ENCODE data around the gene CES2. TPM values are rescaled to one million over a fixed set of nuclear protein-coding genes. Genes with fewer than 3 reads are reported as not detected.

CES2 gene
- total RNA-seq, 3 donors from 2014 or later: 180 to 566 (median 456) TPM

- no peak for ATAC-seq
- no peaks in the 10 kb centered on the region for H3K9me3 ChIP-seq
- no peaks in the 10 kb centered on the region for H3K4me1 ChIP-seq (ENCODE audit: low read depth)
- intact Hi-C loops (cut with DNase I, micrococcal nuclease): no loop called here
- no peak for DNase-seq
- no peak overlapping the region for H3K4me3 ChIP-seq
- no peaks in the 10 kb centered on the region for H3K36me3 ChIP-seq (ENCODE audit: low read depth)
- TF ChIP-seq CTCF (IDR thresholded peaks at IDR 0.05): no peak
These were observed 18.8 kb upstream of the CES2 start for GRCh38 chr16:66916518-66916917.

- Histone ChIP-seq H3K4me1 (ENCODE audit: low read depth) (no peaks in the 10 kb centered on the region), H3K9me3 (no peaks in the 10 kb centered on the region), H3K4me3 (no peak overlapping the region), H3K36me3 (ENCODE audit: low read depth) (no peaks in the 10 kb centered on the region)
- ATAC-seq: no peak
- intact Hi-C loops (cut with DNase I, micrococcal nuclease): no loop called here
- TF ChIP-seq CTCF (IDR thresholded peaks at IDR 0.05): no peak
- no peak for DNase-seq
These were observed 17.6 kb upstream of the CES2 start for GRCh38 chr16:66917741-66918140.

GRCh38 chr16:66918355-66918754 is 17.0 kb upstream of the CES2 start:
- Histone ChIP-seq H3K36me3 (ENCODE audit: low read depth) (no peaks in the 10 kb centered on the region), H3K4me3 (no peak overlapping the region), H3K4me1 (ENCODE audit: low read depth) (no peaks in the 10 kb centered on the region), H3K9me3 (no peaks in the 10 kb centered on the region)
- DNase-seq (no peak), ATAC-seq (no peak)
- no peak for TF ChIP-seq CTCF (IDR thresholded peaks at IDR 0.05)
- intact Hi-C loops (cut with DNase I, micrococcal nuclease): no loop called here

GRCh38 chr16:66918803-66919568 is 16.3 kb upstream of the CES2 start, which contains the start of gene CDH16:
CDH16 (minus strand) TSS chr16:66918885; CDS start chr16:66918065, 820 bp downstream.
- DNase-seq (no peak), ATAC-seq (peak; percentile 58)
- TF ChIP-seq CTCF (IDR thresholded peaks at IDR 0.05): no peak
- no peaks in the 10 kb centered on the region for H3K9me3 ChIP-seq
- intact Hi-C loops (cut with DNase I, micrococcal nuclease): no loop called here
- no peaks in the 10 kb centered on the region for H3K4me1 ChIP-seq (ENCODE audit: low read depth)
- H3K4me3 ChIP-seq: no peak within 1 kb of the TSS
- no peaks in the 10 kb centered on the region for H3K36me3 ChIP-seq (ENCODE audit: low read depth)

- peaks cover 3% of the 10 kb centered on the region for H3K4me1 ChIP-seq (ENCODE audit: low read depth)
- TF ChIP-seq CTCF (IDR thresholded peaks at IDR 0.05): no peak
- intact Hi-C loops (cut with DNase I, micrococcal nuclease): no loop called here
These were observed 15.6 kb upstream of the CES2 start for GRCh38 chr16:66919569-66920298.

More at GRCh38 chr16:66919569-66920298, 15.6 kb upstream of the CES2 start:
- ATAC-seq (no peak), DNase-seq (no peak)
- H3K4me3 ChIP-seq: no peak overlapping the region
- no peaks in the 10 kb centered on the region for H3K36me3 ChIP-seq (ENCODE audit: low read depth)
- no peaks in the 10 kb centered on the region for H3K9me3 ChIP-seq

All from mucosa of descending colon (tissue), 3 donors.